Effector memory CD4-positive, alpha-beta T cell (primary cell): ENCODE data around the gene MIB1.

Source experiments
- DNase-seq, 3 donors: peaks; one replicate each; pipeline ENCODE4 v3.0.0-alpha.2; 2020
- H3K27ac ChIP-seq: 2 replicates; pipeline ENCODE4 v1.7.0; 2013; ENCODE audit warnings: mild to moderate bottlenecking, low read length, moderate library complexity; ENCODE audit not compliant: insufficient read depth, poor library complexity, severe bottlenecking
- H3K27me3 ChIP-seq: replicated peaks from 2 replicates; pipeline ENCODE4 v1.7.0; 2013; ENCODE audit warnings: mild to moderate bottlenecking, low read length; ENCODE audit not compliant: insufficient read depth, control insufficient read depth, poor library complexity, severe bottlenecking
- H3K36me3 ChIP-seq: 2 replicates; pipeline ENCODE4 v1.7.0; 2013; ENCODE audit warnings: mild to moderate bottlenecking, low read length, moderate library complexity; ENCODE audit not compliant: control insufficient read depth, insufficient read depth
- H3K4me1 ChIP-seq: 2 replicates; pipeline ENCODE4 v1.7.0; 2013; ENCODE audit warnings: low read length, mild to moderate bottlenecking; ENCODE audit not compliant: control insufficient read depth, insufficient read depth, poor library complexity, severe bottlenecking
- H3K4me3 ChIP-seq: 2 replicates; pipeline ENCODE4 v1.7.0; 2013; ENCODE audit warnings: low read length, low read depth, mild to moderate bottlenecking; ENCODE audit not compliant: insufficient read depth, poor library complexity, severe bottlenecking
- H3K9me3 ChIP-seq: 2 replicates; pipeline ENCODE4 v1.7.0; 2013; ENCODE audit warnings: mild to moderate bottlenecking, low read length, moderate library complexity; ENCODE audit not compliant: control insufficient read depth

Gene MIB1

DNA sequence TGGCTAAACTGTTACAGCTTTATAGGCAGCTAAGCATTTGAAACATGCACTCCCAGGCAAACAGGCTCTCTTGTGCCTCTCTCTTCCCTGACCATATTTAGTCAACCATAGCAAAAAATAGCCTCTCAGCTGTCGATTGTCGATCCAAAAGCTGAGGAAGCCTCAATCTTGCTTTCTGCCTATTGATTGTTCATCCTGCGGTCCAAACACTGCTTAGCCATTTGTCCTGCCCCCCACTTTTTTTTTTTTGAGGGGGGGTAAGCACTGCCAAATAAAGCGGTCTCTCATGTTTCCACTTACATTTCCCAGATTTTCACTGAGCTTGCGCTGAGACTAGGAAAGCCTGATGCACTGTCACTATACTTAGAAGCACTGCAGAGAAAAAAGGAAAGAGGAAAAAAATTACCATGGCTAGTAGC lies 90.8 kb downstream of the MIB1 start:
- no peaks in the 10 kb centered on the region for H3K36me3 ChIP-seq
- no peaks in the 10 kb centered on the region for H3K4me1 ChIP-seq
- no peak overlapping the region for H3K27ac ChIP-seq
- H3K9me3 ChIP-seq: no peaks in the 10 kb centered on the region
- no peaks in the 10 kb centered on the region for H3K27me3 ChIP-seq
- no peak overlapping the region for H3K4me3 ChIP-seq
- DNase-seq: no peak

DNA sequence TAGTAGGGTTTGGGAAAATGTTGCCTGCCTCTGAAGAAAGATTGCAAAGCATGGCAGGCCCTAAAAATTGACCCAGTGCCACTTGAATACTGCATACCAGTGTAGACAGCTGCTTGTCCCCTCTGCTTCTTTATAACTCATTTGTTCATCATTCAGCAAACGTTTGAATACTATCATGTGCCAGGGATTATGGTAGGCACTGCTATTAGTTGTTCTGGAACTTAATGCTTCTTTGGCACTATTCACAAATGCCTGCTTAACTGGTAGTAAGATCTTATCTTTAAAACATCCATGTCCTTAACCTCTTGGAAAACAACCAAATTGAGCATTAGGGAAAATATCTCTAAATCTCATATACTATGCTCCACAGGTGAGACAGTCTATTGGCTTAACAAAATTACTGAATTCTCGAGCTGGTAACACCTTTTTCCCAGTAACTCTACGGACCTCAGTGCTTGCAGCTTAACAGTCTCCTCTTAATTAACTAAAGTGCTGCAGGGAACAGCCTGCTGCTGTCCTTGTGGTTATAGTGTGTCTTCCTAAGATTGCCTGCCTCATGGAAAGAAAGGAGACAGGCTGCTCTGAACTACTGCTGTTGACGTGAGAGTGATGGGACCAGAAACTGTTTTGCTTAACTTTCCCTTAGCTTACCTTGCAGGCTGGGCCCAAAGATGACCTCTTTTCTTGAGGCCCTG lies 93.2 kb downstream of the MIB1 start:
- H3K36me3 ChIP-seq: peaks cover 4% of the 10 kb centered on the region
- H3K4me3 ChIP-seq: no peak overlapping the region
- no peaks in the 10 kb centered on the region for H3K27me3 ChIP-seq
- no peaks in the 10 kb centered on the region for H3K4me1 ChIP-seq
- no peak for DNase-seq
- no peak overlapping the region for H3K27ac ChIP-seq
- no peaks in the 10 kb centered on the region for H3K9me3 ChIP-seq

DNA sequence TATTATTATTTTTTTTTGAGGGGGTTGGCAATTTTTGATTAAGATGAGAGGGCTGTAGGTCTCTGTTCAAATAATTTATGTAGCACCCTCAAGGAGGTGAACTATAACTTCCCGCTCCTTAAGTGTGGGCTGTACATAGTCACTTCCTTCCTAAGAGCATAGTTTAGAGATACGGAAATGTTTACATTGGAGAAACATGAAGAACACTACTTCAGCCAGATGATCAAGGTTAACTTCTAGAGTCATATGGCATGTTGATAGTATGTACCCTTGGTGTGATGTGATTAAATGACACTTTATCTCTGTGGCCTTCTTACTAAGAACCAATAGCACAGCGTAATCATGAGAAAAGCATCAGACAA lies 93.7 kb downstream of the MIB1 start:
- Histone ChIP-seq H3K9me3 (no peaks in the 10 kb centered on the region), H3K36me3 (peaks cover 6% of the 10 kb centered on the region), H3K27me3 (no peaks in the 10 kb centered on the region), H3K4me3 (no peak overlapping the region), H3K4me1 (no peaks in the 10 kb centered on the region), H3K27ac (no peak overlapping the region)
- no peak for DNase-seq

DNA sequence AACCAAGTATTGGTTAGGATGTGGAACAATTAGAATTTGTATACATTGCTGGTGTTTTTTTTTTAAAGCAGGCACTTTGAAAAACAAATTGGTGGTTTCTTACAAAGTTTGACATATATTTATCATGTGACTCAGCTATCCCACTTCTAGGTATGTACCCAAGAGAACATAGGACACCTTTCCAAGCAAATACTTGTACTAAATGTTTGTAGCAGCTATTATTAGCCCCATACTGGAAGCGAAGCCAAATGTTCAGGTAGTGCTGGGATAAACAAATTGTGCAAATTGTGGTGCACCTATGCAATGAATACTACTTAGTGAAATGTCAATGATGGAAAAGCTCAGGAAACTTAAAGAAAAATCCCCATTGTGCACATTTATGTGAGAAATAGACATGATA lies 101.0 kb downstream of the MIB1 start:
- H3K4me1 ChIP-seq: no peaks in the 10 kb centered on the region
- H3K27ac ChIP-seq: no peak overlapping the region
- H3K4me3 ChIP-seq: no peak overlapping the region
- no peaks in the 10 kb centered on the region for H3K9me3 ChIP-seq
- no peaks in the 10 kb centered on the region for H3K27me3 ChIP-seq
- peaks cover 25% of the 10 kb centered on the region for H3K36me3 ChIP-seq
- DNase-seq: no peak

DNA sequence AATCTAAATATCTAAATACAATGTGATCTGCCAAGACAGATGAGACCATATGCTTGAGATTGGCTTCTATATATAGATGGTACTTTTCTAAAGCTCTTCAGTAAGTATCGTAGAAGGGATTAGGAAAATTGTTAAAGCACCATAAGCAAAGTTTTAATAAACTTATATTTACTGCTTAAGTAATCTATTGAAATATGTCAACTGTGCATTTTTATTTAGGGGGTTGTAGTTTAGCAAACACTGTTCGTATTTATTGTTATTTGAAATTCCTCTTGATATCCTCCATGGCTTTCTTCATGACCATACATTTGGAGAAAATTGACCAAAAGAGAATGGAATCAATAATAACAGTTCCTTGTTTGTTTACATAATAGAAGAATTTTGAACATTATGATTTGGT lies 102.7 kb downstream of the MIB1 start:
- H3K36me3 ChIP-seq: peaks cover 25% of the 10 kb centered on the region
- H3K27me3 ChIP-seq: no peaks in the 10 kb centered on the region
- no peaks in the 10 kb centered on the region for H3K4me1 ChIP-seq
- H3K27ac ChIP-seq: no peak overlapping the region
- no peak overlapping the region for H3K4me3 ChIP-seq
- no peaks in the 10 kb centered on the region for H3K9me3 ChIP-seq
- no peak for DNase-seq

DNA sequence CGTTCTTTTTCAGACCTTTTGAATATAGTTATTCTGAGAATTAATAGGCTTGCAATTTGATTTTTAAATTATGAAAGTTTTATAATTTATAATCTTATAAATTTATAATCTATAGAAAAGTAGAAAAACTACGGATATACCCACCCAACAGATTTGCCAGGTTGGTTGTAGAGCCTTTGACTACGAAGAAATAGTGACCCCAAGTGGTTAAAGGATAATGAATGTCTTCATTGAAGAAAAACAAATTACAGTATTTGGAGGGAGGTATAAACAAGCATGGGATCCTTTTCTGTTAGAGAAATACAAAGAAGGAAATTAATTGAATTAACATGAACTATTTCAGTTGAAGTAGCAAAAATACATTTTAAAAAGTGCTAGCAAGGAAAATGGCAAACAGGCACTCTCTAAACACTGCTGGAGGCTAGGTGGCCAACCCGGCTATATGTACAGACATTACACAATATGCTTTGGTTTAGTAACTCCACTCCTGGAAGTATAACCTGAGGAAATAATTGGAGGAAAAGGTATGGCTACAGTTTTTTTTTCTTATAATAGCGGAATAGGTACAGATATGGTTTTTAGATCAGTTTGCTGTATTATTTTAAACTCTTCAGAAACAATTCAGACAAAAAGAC lies 110.9 kb downstream of the MIB1 start:
- H3K27ac ChIP-seq: no peak overlapping the region
- H3K4me1 ChIP-seq: no peaks in the 10 kb centered on the region
- H3K4me3 ChIP-seq: no peak overlapping the region
- peaks cover 7% of the 10 kb centered on the region for H3K36me3 ChIP-seq
- H3K27me3 ChIP-seq: no peaks in the 10 kb centered on the region
- H3K9me3 ChIP-seq: no peaks in the 10 kb centered on the region
- no peak for DNase-seq

DNA sequence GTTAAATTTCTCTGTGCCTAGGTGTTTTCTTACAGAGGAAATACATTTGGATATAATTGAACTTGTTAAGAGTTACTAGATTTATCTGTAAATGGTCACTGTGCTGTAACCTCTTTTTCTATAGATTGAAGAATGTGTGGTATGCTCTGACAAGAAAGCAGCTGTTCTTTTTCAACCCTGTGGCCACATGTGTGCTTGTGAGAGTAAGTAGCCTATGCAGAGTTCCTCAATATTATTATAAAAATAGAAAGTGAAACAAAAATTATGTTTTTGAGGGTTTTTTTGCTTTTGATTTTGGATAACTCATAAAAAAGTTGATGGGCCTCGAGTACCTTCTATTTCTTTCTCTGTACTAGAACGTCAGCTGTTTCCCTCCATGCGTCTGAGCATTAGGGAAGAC lies 112.4 kb downstream of the MIB1 start:
- H3K27me3 ChIP-seq: no peaks in the 10 kb centered on the region
- no peaks in the 10 kb centered on the region for H3K9me3 ChIP-seq
- no peak overlapping the region for H3K4me3 ChIP-seq
- H3K27ac ChIP-seq: no peak overlapping the region
- H3K36me3 ChIP-seq: peaks cover 10% of the 10 kb centered on the region
- no peak for DNase-seq
- no peaks in the 10 kb centered on the region for H3K4me1 ChIP-seq

DNA sequence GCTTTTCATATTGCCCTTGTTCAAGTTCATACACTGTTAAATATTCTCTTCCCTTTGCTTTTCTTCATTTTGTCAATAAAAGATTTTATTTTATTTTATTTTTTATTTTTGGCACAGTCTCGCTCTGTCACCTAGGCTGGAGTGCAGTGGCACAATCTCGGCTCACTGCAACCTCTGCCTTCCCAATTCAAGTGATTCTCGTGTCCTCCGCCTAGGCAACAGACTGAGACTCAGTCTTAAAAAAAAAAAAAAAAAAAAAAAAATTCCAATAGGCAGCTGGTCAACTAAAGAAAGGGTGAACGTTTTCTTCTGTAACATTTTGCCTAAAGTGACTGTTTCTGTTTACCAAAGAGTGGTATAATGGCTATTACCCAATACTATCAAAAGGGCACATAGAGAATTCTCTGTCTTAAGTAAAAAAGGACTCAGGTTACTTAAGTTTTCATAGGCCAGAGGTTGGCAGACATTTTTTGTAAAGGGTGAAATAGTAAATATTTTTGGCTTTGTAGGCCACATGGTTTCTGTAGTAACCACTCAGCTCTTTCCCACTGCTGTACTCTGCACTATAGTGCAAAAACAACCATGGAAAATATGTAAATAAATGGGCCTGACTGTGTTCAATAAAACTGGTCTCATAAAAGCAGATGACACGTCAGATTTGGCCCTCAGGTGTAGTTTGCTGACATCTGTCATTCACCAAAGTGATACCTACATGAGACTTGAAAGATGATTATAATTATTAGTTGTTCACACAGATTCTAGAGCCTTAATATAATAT lies 113.4 kb downstream of the MIB1 start:
- Histone ChIP-seq H3K9me3 (no peaks in the 10 kb centered on the region), H3K27ac (no peak overlapping the region), H3K36me3 (peaks cover 15% of the 10 kb centered on the region), H3K4me3 (no peak overlapping the region), H3K4me1 (no peaks in the 10 kb centered on the region), H3K27me3 (no peaks in the 10 kb centered on the region)
- no peak for DNase-seq

DNA sequence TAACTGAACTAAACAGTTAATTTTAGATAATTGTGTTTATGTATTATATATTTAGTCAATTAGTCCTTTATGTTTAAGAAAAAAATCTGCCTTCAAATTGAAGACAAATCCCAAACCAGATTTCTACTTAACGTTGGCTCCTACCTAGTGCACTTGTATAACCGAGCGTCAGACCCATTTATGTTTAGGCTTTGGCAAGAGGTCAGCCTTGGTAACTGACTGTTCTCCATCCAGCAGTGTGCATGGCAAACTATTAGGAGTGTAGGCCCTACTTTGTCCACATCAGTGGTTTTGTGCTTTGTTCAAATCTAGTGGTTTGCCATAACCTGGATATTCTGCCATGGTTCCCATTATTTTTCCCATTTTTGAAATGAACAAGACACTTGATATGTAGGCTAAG lies 114.8 kb downstream of the MIB1 start:
- Histone ChIP-seq H3K4me1 (no peaks in the 10 kb centered on the region), H3K27me3 (no peaks in the 10 kb centered on the region), H3K9me3 (no peaks in the 10 kb centered on the region), H3K4me3 (no peak overlapping the region), H3K27ac (no peak overlapping the region), H3K36me3 (peaks cover 16% of the 10 kb centered on the region)
- DNase-seq: no peak

DNA sequence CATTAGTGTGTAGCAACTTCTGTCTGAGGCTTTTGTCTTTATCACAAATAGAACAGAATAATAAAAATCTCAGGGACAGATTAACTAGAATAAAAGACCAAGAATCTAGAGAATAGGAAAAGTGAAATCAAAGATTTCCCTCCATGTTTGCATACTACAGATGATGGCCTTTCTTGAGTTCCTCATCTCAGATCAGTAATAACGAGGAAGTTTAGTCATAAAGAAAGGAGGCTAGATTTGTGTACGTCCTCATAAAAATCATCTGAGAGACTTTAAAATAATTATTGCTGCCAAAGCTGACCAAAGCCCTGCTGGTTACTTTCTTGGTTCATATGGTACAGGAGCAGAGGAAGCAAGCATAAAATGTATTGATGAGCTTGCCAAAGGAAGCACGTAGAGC lies 117.3 kb downstream of the MIB1 start:
- H3K36me3 ChIP-seq: peaks cover 20% of the 10 kb centered on the region
- H3K4me1 ChIP-seq: no peaks in the 10 kb centered on the region

More for the DNA sequence above, 117.3 kb downstream of the MIB1 start:
- Histone ChIP-seq H3K27ac (no peak overlapping the region), H3K9me3 (no peaks in the 10 kb centered on the region), H3K4me3 (no peak overlapping the region), H3K27me3 (no peaks in the 10 kb centered on the region)
- DNase-seq: no peak
